NK-92 (cell line): ENCODE measurements around the gene HOXB1.
"Not testable (repeated sequence)": the region's sequence is repeated elsewhere in the genome, so short reads cannot be mapped to it uniquely, and the experiment has no call there.

ENCODE experiments used
- DNase-seq: peaks from one replicate; lab custom pipeline; 2025; ENCODE audit not compliant: unreplicated experiment; lab: John Stamatoyannopoulos, UW

Gene HOXB1

GRCh38 chr17:48523010-48523409 is 7.8 kb downstream of the HOXB1 start:
- DNase-seq, result no peak

DNA sequence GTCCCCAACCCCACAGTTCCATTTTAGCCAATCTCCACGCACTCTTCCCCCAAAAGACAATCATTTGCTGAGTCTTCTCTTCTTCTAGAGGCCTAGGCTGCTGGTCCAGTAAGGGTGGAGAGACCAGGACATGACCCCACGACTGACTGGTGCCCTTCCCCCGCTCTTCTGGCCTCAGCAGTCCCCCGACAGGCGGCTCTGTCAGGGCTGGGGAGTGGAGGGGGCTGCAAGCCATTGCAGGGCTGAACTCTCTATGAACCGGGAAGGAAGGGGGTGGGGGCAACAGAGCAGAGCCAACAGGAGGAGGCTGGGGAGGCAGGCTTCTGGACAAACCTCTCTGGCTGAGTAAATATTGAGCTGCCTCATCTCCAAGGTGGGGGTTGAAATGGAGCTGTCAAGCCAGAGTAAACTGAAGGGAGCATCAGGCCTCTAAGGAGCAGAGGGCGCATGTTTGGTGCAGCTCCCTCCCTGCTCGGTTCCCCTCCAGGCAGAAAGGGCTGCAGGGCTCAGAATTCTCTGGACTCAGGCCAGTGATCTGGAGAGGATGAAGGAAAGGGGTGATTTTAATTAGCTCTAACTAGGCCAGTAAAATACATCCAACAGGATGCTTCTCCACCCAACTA is 8.7 kb downstream of the HOXB1 start:
- no peak for DNase-seq

DNA sequence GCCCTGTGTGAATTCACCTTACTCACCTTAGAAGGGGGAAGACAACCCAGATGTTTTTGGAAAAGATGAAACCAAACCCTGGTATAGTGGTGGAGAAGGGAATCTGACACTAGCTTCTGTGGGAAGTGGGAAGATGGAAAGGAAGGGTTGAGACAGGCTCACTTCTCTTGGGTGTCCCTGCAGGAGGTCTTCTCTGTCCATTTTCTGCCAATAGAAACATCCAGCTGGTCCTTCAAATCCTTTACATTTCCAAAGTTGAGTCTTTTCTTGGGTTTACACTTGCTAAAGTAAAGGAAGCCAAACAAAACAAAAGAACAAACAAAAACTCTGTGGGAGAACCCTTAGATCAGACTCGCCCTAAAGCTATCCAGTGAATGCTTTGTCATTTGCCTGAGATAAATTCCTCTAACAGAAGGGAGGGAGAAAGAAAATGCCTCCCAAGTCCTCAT is 10.2 kb downstream of the HOXB1 start:
- no peak for DNase-seq

DNA sequence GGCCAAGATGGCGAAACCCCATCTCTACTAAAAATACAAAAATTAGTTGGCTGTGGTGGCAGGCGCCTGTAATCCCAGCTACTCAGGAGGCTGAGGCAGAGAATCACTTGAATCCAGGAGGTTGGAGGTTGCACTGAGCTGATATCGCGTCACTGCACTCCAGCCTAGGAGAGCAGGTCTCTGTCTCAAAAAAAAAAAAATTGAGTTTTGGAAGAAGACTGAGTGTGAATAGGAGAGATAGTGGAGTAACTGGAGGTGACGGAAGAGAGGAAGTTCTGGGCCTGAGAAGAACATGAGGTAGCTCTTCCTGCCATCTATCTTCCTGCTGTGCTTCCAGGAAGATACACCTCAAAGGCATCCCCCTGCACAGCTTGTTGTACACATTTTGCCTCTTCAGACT is 11.4 kb downstream of the HOXB1 start:
- DNase-seq, result no peak

DNA sequence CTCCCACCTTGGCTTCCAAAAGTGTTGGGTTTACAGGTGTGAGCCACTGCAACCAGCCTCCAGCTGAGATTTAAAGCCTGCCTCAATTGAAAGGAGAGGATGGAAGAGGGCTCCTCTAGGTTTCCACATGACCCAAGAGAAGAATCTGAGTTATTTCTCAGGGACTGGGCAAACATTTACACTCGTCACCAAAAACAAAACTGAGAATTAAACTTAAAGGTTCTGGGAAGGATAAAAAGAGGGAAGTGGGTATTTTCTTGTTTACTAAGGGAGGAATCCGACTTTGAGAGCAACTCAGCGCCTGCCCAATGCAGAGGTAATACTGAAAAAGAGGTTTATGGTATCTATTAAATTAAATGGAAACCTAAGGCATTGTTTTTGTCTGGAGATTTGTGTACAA is 13.3 kb downstream of the HOXB1 start:
- DNase-seq, result no peak

- no peak for DNase-seq
Measured at GRCh38 chr17:48515925-48516900, 14.6 kb downstream of the HOXB1 start.

DNA sequence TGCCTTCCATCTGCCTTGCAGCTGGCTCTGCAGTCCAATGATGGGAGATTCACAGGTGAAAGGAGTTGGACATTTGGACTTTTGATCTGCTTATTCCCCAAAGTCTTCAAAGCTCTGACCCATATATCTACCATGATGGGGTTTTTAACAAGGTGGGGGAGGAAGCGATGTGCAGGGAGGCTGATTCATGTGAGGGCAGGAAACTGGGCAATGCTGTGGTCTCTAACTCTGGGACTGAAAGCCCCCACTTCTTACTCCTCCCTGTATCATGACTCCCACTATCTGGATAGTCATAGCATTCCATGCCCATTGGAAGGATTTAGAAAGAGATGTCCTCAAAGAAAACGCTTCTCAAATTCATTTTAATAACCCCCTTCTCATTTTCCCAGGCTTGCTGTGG is 16.3 kb downstream of the HOXB1 start:
- no peak for DNase-seq

DNA sequence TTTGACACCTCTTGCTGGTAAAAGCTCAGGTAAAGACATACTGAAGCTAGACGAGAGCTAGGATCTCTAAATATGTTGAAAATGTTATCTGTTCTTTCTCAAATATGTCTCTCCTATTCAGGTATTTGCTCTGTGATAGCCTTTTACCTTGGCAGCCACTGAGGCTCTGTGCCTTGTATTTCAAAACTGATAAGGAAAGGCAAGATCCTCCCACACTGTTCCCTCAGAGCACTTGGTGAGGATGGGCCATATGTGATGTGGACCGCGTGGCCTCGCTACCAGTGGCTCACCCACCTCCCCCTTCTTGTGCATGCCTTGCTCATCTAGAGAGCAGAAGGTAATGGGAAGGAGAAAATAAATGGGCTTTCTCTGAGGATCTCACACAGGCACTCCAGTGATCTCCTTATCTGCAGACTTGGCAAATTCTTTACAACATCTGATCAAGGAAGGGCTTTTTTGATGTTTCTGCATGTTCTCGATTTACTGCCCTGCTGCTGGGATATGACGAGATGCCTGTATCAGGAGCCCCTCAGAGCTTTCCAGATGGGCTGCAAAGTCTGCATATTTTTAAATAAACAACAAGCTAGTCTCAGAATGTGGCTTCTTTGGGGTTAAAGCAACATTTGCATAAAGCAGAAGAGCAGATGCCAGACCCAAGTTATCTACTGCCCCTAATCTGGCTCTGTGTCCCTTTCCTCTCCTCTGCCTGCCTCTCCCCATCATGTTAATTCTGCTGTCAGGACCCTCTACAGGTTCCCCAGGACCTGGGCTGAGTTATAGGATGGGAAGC is 16.9 kb downstream of the HOXB1 start:
- DNase-seq, result no peak

DNA sequence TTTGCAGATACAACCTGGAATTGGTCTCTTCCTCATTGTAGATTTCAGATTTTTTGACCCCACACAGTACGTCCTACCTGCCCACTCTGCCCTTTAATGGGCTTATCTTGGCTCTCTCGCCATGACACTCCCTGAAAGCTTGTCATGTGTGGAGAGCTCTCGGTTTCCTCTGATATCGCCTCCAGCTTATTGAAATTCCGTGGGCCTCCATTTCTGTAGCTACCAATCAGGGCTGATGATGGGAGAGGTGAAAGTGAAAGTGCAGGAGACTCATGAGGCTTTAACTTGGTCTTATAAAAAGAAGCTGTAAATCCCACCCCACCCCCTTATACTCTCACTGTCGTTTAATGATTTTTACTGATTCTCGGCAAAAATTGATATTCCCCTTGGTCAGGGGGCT is 17.7 kb downstream of the HOXB1 start:
- DNase-seq, result no peak

- DNase-seq, result no peak
Measured at GRCh38 chr17:48510761-48511604, 19.8 kb downstream of the HOXB1 start.

- no peak for DNase-seq
Measured at GRCh38 chr17:48510381-48510760, 20.4 kb downstream of the HOXB1 start.

DNA sequence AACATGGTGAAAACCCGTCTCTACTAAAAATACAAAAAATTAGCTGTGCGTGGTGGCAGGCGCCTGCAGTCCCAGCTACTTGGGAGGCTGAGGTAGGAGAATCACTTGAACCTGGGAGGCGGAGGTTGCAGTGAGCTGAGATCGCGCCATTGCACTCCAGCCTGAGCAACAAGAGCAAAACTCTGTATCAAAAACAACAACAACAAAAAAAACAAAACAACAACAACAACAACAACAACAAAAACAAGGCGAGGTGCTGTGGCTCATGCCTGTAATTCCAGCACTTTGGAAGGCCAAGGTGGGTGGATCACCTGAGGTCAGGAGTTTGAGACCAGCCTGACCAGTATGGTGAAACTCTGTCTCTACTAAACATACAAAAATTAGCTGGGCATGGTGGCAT is 21.1 kb downstream of the HOXB1 start:
- DNase-seq, result not testable (repeated sequence)

DNA sequence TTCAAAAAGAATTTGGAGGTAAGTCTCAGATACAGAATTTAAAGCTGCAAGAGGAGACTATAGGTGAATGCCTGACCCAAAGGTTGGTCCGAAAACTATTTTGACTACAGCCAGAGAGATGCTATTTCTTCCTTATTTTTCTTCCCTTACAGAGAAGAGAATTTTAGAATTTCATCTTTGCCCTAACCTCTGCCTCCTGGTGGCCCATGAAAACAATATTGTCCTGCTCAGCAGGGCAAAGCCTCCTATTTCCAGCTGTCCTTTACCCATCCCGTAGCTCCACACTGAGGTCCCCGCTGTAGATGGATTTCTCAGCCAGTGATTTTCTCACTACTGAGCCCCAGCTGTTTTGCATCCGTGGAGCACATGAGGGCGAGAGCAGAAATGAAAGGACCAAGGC is 24.6 kb downstream of the HOXB1 start:
- DNase-seq, result no peak

DNA sequence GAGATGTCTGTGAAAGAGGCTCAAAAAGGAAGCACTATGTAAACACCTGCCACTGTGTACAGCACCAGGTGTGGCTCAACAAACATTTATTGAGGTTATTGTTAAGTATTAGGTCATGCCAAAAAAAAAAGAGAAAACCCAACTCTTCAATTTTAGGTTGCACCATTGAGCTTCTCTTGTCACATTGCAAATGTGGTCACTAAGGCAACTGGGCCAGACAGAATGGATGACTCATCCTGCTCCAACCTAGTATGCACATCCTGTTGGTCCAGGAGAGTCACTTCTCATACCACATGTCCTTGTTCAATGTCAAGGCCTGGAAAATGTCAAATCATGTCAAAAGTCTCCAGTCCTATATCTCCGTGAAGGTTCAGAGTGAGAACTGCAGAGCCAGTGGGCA is 25.0 kb downstream of the HOXB1 start:
- DNase-seq, result no peak

GRCh38 chr17:48504953-48505352 is 25.9 kb downstream of the HOXB1 start:
- no peak for DNase-seq

DNA sequence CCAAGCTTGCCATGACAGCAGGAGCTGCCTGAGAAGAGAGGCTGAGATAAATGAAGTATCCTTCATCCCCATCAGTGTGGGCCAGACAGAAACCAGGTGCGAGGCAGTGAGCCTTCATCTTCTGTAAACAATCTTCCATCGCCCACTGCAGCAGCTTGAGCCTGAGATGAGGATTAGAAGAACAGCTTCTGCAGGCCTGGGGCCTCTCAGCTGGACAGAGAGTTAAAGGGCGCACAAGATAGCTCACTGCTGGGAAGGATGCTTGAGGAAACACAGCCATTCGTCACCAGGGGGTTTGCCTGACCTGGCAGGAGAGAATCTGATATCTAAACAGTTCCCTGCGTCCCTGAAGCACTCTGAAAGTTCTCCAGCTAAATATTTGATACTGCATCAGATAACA is 27.1 kb downstream of the HOXB1 start:
- no peak for DNase-seq

DNA sequence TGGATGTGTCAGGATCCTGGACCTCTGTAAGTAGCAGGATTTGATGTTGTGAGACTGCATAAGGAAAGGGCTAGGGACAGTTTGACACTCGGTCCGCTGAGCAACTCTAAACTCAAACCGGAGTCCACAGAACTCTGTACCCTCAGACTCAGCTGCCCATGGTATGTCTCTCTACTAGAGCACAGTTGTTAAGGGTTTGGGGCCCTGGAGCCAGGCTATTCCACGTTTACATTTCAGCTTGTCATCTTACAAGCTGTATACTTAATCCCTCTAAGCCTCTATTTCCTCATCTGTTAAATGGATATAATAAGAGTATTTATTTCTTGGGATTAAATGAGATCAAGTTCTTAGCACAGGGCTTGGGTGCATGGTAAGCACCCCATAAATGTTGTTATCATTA is 27.9 kb downstream of the HOXB1 start:
- DNase-seq, result no peak

- DNase-seq, result no peak
Measured at GRCh38 chr17:48502312-48502711, 28.5 kb downstream of the HOXB1 start.

- no peak for DNase-seq
Measured at GRCh38 chr17:48500435-48501426, 30.1 kb downstream of the HOXB1 start.
